ENCODE results near the gene TLE5.
"Not testable (repeated sequence)": the region's sequence is repeated elsewhere in the genome, so short reads cannot be mapped to it uniquely, and the experiment has no call there.

The TLE5 gene

GRCh38 chr19:3095441-3096191 lies 33.3 kb upstream of the TLE5 start:
- peak; percentile 33 for DNase-seq

GRCh38 chr19:3094601-3095440 lies 32.5 kb upstream of the TLE5 start:
- DNase-seq = peak; percentile 28

GRCh38 chr19:3089299-3089855 lies 27.1 kb upstream of the TLE5 start:
- not testable (repeated sequence) for DNase-seq

- no peak for DNase-seq
Measured at GRCh38 chr19:3087769-3088168, 25.5 kb upstream of the TLE5 start.

GRCh38 chr19:3084943-3085342 lies 22.6 kb upstream of the TLE5 start:
- no peak for DNase-seq

GRCh38 chr19:3083964-3084363 lies 21.7 kb upstream of the TLE5 start:
- no peak for DNase-seq

- no peak for DNase-seq
Measured at GRCh38 chr19:3082331-3082730, 20.0 kb upstream of the TLE5 start.

GRCh38 chr19:3080286-3080685 lies 18.0 kb upstream of the TLE5 start:
- no peak for DNase-seq

GRCh38 chr19:3079578-3079977 lies 17.3 kb upstream of the TLE5 start:
- DNase-seq = no peak

GRCh38 chr19:3075605-3076431 lies 13.5 kb upstream of the TLE5 start:
- peak; percentile 68 for DNase-seq

- no peak for DNase-seq
Measured at GRCh38 chr19:3073931-3074595, 11.8 kb upstream of the TLE5 start.

GRCh38 chr19:3073159-3073563 lies 10.9 kb upstream of the TLE5 start:
- peak; percentile 97 for DNase-seq

- DNase-seq = peak; percentile 90
Measured at GRCh38 chr19:3071768-3072167, 9.5 kb upstream of the TLE5 start.

- DNase-seq = peak; percentile 82
Measured at GRCh38 chr19:3068071-3068470, 5.8 kb upstream of the TLE5 start.

- DNase-seq = no peak
Measured at GRCh38 chr19:3067563-3067962, 5.3 kb upstream of the TLE5 start.

GRCh38 chr19:3066482-3067049 lies 4.3 kb upstream of the TLE5 start:
- no peak for DNase-seq

GRCh38 chr19:3065675-3066357 lies 3.5 kb upstream of the TLE5 start:
- DNase-seq = peak; percentile 56

- no peak for DNase-seq
Measured at GRCh38 chr19:3064011-3064330, 1.7 kb upstream of the TLE5 start.

- peak; percentile 41 for DNase-seq
Measured at GRCh38 chr19:3061182-3062161, 823 bp downstream of the TLE5 start.

GRCh38 chr19:3060857-3061181 lies 1.5 kb downstream of the TLE5 start:
- no peak for DNase-seq

All from NCI-H82 (cell line).